Measurements from ENCODE around the gene IL17C. TPM values are rescaled to one million over a fixed set of nuclear protein-coding genes. Genes with fewer than 3 reads are reported as not detected.

The IL17C gene
- total RNA-seq, 4 donors from 2014 or later: 2.4 TPM; not detected in 3

DNA sequence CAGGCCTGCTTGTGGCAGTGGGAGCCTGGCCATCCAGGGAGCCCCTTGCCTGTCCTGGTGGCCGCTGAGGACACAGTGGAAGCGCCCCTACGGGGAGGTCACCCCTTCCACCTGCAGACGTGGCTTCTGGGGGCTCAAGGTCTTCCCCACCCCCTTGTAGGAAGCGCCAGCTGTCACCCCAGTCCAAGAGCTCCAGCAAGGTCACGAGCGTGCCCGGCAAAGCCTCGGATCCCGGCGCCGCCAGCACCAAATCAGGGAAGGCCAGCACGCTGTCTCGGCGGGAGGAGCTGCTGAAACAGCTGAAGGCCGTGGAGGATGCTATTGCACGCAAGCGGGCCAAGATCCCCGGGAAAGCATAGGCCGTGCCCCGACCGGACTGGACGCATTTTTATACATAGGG lies 7.4 kb upstream of the IL17C start:
- Histone ChIP-seq H3K4me1 (peaks cover 12 to 23% (median 14%) of the 10 kb centered on the region in 3 donors), H3K4me3 (no peak overlapping the region), H3K9me3 (no peaks in the 10 kb centered on the region), H3K27ac (no peak overlapping the region), H3K36me3 (peaks cover 5 to 67% (median 15%) of the 10 kb centered on the region in 3 donors), H3K27me3 (peaks cover 0 to 27% (median 0%) of the 10 kb centered on the region in 4 donors)
- TF ChIP-seq POLR2A (IDR thresholded peaks at IDR 0.05) (no peak), CTCF (IDR thresholded peaks at IDR 0.05) (no peak)
- DNase-seq: no peak
- WGBS, 2 donors: 93 to 96% methylated on average over 8 to 15 of the region's 23 CpGs
- intact Hi-C loops (cut with DNase I): no loop called here

DNA sequence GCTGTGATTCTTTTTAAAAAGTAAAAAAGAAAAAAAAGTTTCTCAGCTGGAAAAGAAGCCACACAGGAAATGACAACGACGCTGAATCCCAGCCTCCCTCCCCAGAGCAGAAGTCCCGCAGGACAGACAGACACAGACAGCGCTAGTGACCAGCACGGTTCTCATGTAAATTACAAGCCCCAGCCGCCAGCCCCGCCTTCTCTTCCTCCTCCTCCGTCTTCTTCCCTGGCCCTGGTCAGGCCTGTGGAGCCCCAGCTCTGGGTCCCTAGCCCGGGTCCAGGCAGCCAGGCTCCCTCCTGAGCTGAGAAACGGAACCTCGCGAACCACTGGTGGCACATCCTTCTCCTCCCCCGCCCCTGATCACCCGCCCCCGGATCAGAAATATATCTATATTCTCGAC lies 7.0 kb upstream of the IL17C start:
- Histone ChIP-seq H3K4me3 (no peak overlapping the region), H3K9me3 (no peaks in the 10 kb centered on the region), H3K36me3 (peaks cover 5 to 63% (median 15%) of the 10 kb centered on the region in 3 donors), H3K27me3 (peaks cover 0 to 31% (median 2%) of the 10 kb centered on the region in 4 donors), H3K27ac (no peak overlapping the region), H3K4me1 (peaks cover 12 to 23% (median 14%) of the 10 kb centered on the region in 3 donors)
- 75 to 81% methylated on average over 15 to 16 of the region's 16 CpGs for WGBS, 2 donors
- TF ChIP-seq POLR2A (IDR thresholded peaks at IDR 0.05) (no peak), CTCF (IDR thresholded peaks at IDR 0.05) (no peak)
- no peak for DNase-seq
- intact Hi-C loops (cut with DNase I): no loop called here

GRCh38 chr16:88631920-88632586 lies 6.3 kb upstream of the IL17C start:
- Histone ChIP-seq H3K36me3 (peaks cover 5 to 57% (median 15%) of the 10 kb centered on the region in 3 donors), H3K27ac (no peak overlapping the region), H3K9me3 (no peaks in the 10 kb centered on the region), H3K4me1 (peaks cover 12 to 23% (median 14%) of the 10 kb centered on the region in 3 donors), H3K4me3 (no peak overlapping the region), H3K27me3 (peaks cover 0 to 38% (median 3%) of the 10 kb centered on the region in 4 donors)
- no peak for TF ChIP-seq CTCF (IDR thresholded peaks at IDR 0.05)
- TF ChIP-seq POLR2A (IDR thresholded peaks at IDR 0.05): no peak
- 87 to 97% methylated on average over 7 to 16 of the region's 30 CpGs for WGBS, 2 donors
- no peak for DNase-seq
- intact Hi-C loops (cut with DNase I): no loop called here

DNA sequence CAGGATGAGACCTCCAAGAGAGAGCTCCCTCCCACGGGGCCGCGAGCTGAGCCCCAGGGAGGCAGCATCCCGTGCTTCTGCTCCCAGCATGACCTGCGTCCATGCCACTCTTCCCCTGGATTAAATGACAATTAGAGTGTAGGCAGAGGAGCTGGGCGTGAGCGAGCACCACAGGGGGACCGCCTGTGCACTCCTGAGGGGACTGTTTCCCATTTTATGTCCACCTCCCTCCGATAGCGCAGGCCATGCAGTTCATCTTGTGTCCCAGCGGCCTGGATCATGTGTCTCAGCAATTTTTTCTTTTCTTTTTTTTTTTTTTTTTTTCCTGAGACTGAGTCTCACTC lies 5.8 kb upstream of the IL17C start:
- H3K27me3 ChIP-seq: peaks cover 0 to 43% (median 3%) of the 10 kb centered on the region in 4 donors
- H3K27ac ChIP-seq: no peak overlapping the region
- intact Hi-C loops (cut with DNase I): no loop called here
- WGBS, 2 donors: 95 to 97% methylated on average over 6 to 11 of the region's 11 CpGs
- DNase-seq: no peak
- TF ChIP-seq POLR2A (IDR thresholded peaks at IDR 0.05): no peak
- no peak for TF ChIP-seq CTCF (IDR thresholded peaks at IDR 0.05)
- peaks cover 5 to 52% (median 15%) of the 10 kb centered on the region in 3 donors for H3K36me3 ChIP-seq
- H3K4me3 ChIP-seq: no peak overlapping the region
- H3K4me1 ChIP-seq: peaks cover 12 to 23% (median 14%) of the 10 kb centered on the region in 3 donors
- H3K9me3 ChIP-seq: no peaks in the 10 kb centered on the region

- H3K4me3 ChIP-seq: peak overlapping the region; percentile 25 to 59 (median 41)
- TF ChIP-seq CTCF (IDR thresholded peaks at IDR 0.05) (peak in 1 of 6 experiments; percentile 18), POLR2A (IDR thresholded peaks at IDR 0.05) (no peak)
- DNase-seq: no peak
- intact Hi-C loops (cut with DNase I): loop anchor here (2.0 kb wide), 1 partner anchor 29 kb away; no protein-coding TSS in a partner anchor
- peaks cover 4 to 55% (median 9%) of the 10 kb centered on the region in 4 donors for H3K27me3 ChIP-seq
- H3K4me1 ChIP-seq: peaks cover 15 to 30% (median 19%) of the 10 kb centered on the region in 3 donors
- peaks cover 5 to 40% (median 15%) of the 10 kb centered on the region in 3 donors for H3K36me3 ChIP-seq
- H3K9me3 ChIP-seq: no peaks in the 10 kb centered on the region
- WGBS, 2 donors: 4% methylated on average over 7 of the region's 23 CpGs; no CpG with 5 or more reads in 1 of the 2 donors
- peak overlapping the region in 3 of 4 donors; percentile 14 to 54 (median 49) for H3K27ac ChIP-seq
Observed at GRCh38 chr16:88633684-88634140, 4.7 kb upstream of the IL17C start.
